ENCODE data around the gene SSPN.
A peak's percentile ranks its signal among the peaks of the same experiment; 100 is the strongest.

The SSPN gene

GRCh38 chr12:26268841-26269561 lies 73.6 kb downstream of the SSPN start:
- peak; percentile 71 for DNase-seq

DNA sequence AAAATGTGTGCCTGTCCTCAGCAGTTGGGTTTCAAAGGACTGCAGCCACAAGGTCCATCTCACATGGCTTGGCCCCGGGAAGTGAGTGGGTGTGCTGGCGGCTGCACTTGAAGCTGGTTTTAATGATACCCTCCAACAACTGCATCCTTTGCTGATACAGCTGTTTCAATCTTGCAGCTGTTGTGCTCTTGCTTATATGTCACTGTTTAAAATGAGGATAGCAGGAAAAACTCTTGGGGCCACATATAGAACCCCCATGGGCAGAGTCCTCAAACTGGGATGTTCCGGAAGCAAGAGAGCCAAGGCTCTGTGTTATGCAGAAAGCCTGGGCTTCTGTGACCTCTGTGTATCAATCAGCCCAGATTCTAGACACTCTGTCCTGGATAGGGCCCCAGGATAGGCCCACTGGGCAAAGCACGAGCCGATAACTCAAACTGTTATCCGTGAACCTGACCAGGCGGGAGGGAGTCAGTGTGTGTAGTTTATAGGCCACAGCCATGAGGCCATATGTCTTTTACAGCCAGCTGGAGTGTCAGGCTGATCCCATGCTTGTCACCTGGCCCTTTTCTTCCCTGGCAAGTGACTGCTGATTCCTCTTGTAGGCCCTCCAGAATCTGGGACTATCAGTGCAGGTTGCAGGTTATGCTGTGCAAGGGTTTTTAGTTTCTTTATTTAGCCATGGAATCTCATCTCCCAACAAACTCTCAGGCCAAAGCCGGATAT lies 74.3 kb downstream of the SSPN start:
- no peak for DNase-seq

GRCh38 chr12:26271024-26271423 lies 75.7 kb downstream of the SSPN start:
- DNase-seq, result peak; percentile 34

DNA sequence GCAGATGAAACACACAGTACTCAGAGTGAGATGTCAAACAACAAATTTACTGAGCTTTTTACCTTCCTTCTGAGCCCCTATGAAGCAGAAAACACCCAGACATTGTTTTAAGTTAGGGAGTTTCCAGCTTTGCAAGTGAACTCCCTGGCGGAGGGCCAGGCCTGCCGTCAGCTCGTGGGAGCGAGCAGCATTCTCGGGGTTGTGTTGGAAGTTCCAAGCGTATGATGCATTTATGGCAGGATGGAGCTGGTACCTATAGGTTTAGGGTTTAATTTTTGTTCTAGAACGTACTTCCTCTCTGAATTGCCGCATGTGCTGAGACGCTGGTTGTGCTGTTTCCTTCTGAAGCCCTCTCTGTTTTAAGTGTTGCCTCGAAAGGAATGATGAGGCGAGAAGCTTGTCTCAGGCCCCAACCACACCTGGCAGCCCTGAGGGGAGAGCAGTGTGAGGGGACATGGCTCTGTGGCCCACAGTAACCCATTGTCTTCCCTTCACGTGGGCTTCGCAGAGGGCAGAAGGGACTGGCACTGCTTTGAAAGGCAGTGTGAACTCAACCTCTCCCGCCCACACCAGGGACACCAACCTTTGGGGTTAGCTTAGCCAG lies 76.6 kb downstream of the SSPN start:
- peak; percentile 88 for DNase-seq

GRCh38 chr12:26272851-26273250 lies 77.5 kb downstream of the SSPN start:
- DNase-seq, result no peak

- DNase-seq, result no peak
Measured at GRCh38 chr12:26273811-26274210, 78.4 kb downstream of the SSPN start.

DNA sequence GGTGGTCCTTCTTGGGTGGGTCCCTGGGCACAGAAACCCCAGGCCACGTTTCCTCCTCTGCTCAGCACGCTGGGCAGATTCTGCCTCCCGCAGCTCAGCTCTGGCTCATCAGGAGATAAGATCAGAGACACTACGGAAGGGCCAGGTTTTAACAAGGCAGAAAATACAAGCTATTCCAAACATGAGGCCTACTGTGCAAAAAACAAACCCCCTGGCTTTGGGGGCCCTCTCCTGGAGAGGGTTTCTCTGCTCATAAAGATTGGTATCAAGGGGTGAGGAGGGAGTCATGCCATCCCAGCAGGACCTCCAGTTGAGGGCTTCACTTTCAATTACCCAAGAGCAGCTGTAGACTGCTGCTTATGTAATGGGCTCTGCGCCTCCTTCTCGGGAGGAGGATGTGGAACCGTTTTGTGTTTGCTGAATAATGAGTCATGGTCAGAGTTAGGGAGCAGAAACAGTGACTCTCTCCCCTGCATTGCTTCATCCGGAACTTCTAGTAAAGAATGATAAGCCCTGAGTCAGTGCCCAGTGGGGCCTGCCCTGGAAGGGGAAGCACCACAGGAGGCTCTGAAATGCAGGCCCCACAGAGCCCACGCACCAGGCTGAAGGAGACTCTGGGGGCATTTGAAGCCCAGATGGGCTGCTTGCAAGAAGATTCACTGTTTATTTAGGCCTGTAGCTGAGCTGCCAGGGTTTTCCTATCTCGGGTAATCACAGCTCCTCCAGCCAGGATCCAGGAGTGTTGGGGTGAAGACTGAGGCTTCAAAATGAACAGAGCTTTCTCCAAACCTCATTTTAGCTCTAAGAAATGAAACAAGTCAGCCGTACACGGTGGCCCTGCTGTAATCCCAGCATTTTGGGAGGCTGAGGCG lies 79.3 kb downstream of the SSPN start:
- peak; percentile 98 for DNase-seq

- no peak for DNase-seq
Measured at GRCh38 chr12:26275313-26276131, 80.1 kb downstream of the SSPN start.

- no peak for DNase-seq
Measured at GRCh38 chr12:26276709-26277108, 81.3 kb downstream of the SSPN start.

DNA sequence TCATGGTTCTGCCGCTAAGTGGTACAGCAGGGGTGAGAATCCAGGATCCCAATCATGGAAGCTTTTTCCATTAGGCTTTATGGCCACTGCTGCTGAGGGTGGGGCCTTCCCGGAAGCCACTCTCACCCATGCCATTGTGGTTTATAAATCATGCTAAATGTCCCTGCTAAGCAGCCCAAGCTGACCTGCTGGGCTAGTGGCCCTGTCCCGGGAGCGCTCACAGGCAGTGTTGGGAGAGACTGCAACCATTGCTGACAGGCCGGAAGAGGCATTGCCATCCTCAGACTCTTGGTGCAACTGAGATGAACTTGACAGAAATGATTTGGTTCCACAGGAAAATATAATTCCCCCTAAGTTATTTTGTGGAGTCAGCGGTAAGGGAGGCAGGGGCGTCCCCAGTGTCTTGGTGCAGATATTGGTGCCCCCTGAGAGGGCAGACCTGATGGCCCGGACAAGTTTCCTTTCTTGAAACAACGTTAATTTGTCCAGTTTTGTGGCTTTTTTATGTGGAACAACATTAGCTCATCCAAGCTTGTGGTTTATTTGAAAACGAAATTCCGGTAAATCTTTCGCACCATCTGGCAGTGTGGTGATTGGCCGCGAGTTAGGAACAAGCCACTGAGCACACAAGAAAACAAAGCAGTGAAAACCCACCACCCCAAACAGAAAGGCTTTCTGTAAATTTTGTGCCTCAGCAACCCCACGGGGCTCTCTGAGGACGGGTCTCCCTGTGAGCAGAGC lies 82.3 kb downstream of the SSPN start:
- DNase-seq, result no peak

GRCh38 chr12:26278266-26278665 lies 82.9 kb downstream of the SSPN start:
- DNase-seq, result no peak

- no peak for DNase-seq
Measured at GRCh38 chr12:26278666-26279065, 83.3 kb downstream of the SSPN start.

DNA sequence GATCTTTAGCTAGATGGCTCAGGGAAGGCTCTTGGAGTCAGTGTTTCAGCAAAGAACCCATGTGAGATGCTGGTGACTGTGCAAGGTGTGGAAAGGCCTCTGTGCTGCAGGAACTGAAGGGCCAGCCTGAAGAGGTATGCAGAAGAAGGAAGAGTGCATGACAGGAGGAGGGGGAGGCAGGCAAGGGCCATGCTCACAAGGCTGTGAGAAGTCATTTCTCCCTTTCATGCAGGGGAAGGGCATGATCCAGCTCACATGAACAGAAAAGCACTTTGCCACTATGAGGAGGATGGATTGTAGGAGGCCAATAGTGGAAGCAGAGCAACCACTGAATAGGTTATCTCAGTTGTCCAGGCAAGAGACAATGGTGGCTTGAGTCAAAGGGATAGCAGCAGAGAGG lies 83.7 kb downstream of the SSPN start:
- no peak for DNase-seq

DNA sequence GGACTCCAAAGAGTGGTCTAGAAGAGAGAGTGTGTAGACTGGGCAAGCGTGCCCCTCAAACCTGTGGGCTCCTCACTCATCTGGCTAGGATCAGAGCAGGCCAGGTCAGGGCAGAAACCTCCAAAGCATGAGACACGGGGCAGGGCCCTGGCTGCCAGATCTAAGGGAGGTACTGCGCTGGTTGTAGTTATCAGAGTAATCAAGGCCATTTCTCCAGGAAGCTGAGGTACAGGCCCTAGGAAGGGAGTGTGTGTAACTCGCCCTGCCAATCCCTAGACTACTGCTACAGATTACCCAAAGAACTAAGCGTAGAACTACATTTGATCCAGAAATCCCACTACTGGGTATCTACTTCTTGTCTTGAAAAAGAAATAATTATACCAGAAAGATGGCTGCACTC lies 84.5 kb downstream of the SSPN start:
- no peak for DNase-seq

GRCh38 chr12:26280869-26281268 lies 85.5 kb downstream of the SSPN start:
- no peak for DNase-seq

- peak; percentile 31 for DNase-seq
Measured at GRCh38 chr12:26281320-26281719, 85.9 kb downstream of the SSPN start.

GRCh38 chr12:26282339-26282940 lies 87.1 kb downstream of the SSPN start:
- no peak for DNase-seq

GRCh38 chr12:26283046-26283445 lies 87.7 kb downstream of the SSPN start:
- DNase-seq, result no peak

DNA sequence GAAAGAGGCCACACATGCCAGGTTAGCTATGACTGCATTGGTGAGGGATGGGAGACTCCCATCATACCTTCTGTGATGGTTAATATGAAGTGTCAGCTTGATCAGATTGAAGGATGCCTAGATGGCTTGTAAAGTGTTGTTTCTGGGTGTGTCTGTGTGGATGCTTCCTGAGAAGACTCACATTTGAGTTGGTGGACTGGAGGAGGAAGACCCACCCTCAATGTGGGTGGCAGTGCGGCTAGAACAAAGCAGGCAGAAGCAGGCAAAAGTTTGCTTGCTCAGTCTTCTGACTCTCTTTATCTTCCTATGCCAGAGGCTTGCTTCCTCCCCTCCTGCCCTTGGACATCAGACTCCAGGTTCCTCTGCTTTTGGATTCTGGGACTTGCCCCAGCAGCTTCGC lies 88.2 kb downstream of the SSPN start:
- DNase-seq, result no peak

GRCh38 chr12:26285401-26285800 lies 90.0 kb downstream of the SSPN start:
- no peak for DNase-seq

DNA sequence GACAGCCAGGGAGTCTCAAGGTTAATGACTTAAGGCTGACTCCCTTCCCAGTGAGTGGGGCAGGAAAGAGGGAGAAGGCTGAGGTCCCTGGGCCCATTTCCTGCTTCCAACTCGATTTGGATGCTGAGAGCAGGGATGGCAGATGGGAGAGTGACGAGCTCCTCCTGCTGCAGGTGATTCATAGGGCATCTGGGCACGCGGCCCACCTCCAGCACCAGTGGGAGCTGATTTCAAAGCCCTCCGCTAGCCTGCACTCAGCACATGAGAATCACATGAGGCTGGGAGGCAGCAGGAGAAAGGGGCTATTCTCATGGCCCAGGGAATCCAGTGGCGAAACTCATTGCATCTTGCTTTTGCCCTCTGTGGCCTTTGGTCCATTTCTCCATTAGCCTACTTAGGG lies 90.8 kb downstream of the SSPN start:
- no peak for DNase-seq

Measured in fibroblast of skin of scalp (primary cell).